ENCODE measurements around the gene CDH12. TPM values are rescaled to one million over a fixed set of nuclear protein-coding genes. Genes with fewer than 3 reads are reported as not detected.
A peak's percentile ranks its signal among the peaks of the same experiment; 100 is the strongest.

The CDH12 gene
- total RNA-seq, 1 donor from 2014 or later = not detected

- Mint-ChIP-seq H3K4me3 (ENCODE audit: unreplicated experiment) (no peak overlapping the region), H3K9me3 (ENCODE audit: unreplicated experiment) (no peaks in the 10 kb centered on the region), H3K36me3 (ENCODE audit: low read depth, unreplicated experiment) (no peaks in the 10 kb centered on the region), H3K27me3 (ENCODE audit: low read depth, unreplicated experiment) (no peaks in the 10 kb centered on the region), H3K4me1 (ENCODE audit: low read depth, unreplicated experiment) (no peaks in the 10 kb centered on the region), H3K27ac (ENCODE audit: unreplicated experiment) (no peak overlapping the region)
- H3K27ac ChIP-seq (ENCODE audit: low read depth, low read length) = no peak overlapping the region
- H3K4me1 ChIP-seq (ENCODE audit: insufficient read depth, low read length) = peaks cover 3% of the 10 kb centered on the region
- H3K9ac ChIP-seq (ENCODE audit: low read length) = no peak overlapping the region
- H3K9me3 ChIP-seq (ENCODE audit: insufficient read depth, low read depth, low read length) = no peaks in the 10 kb centered on the region
- no peaks in the 10 kb centered on the region for H3K36me3 ChIP-seq (ENCODE audit: insufficient read depth, low read length)
- no peak overlapping the region for H3K4me3 ChIP-seq (ENCODE audit: insufficient read depth, low read depth, low read length)
- no peak for TF ChIP-seq EZH2 (IDR thresholded peaks at IDR 0.05; ENCODE audit: insufficient read depth, low read length)
- no peak for TF ChIP-seq CTCF (IDR thresholded peaks at IDR 0.05; ENCODE audit: insufficient read depth, low read depth, low read length)
- DNase-seq (ENCODE audit: low read depth) (no peak), FAIRE-seq (no peak)
- H4K20me1 ChIP-seq (ENCODE audit: insufficient read depth, low read length) = no peaks in the 10 kb centered on the region
- no peaks in the 10 kb centered on the region for H3K79me2 ChIP-seq (ENCODE audit: insufficient read depth, low read length)
- H3K27me3 ChIP-seq (ENCODE audit: insufficient read depth, low read length) = no peaks in the 10 kb centered on the region
- H3K4me2 ChIP-seq (ENCODE audit: low read length) = no peak overlapping the region
- H2AFZ ChIP-seq (ENCODE audit: low read depth, low read length) = no peak overlapping the region
Observed at GRCh38 chr5:21802100-21802499, 1051.0 kb downstream of the CDH12 start.

GRCh38 chr5:21792748-21793147 lies 1060.4 kb downstream of the CDH12 start:
- FAIRE-seq (no peak), DNase-seq (ENCODE audit: low read depth) (no peak)
- Histone ChIP-seq H3K27ac (ENCODE audit: low read depth, low read length) (no peak overlapping the region), H3K9ac (ENCODE audit: low read length) (no peak overlapping the region), H3K4me1 (ENCODE audit: insufficient read depth, low read length) (no peaks in the 10 kb centered on the region), H3K9me3 (ENCODE audit: insufficient read depth, low read depth, low read length) (no peaks in the 10 kb centered on the region), H3K79me2 (ENCODE audit: insufficient read depth, low read length) (no peaks in the 10 kb centered on the region), H3K36me3 (ENCODE audit: insufficient read depth, low read length) (no peaks in the 10 kb centered on the region), H3K4me2 (ENCODE audit: low read length) (no peak overlapping the region), H3K27me3 (ENCODE audit: insufficient read depth, low read length) (no peaks in the 10 kb centered on the region), H4K20me1 (ENCODE audit: insufficient read depth, low read length) (no peaks in the 10 kb centered on the region), H3K4me3 (ENCODE audit: insufficient read depth, low read depth, low read length) (no peak overlapping the region), H2AFZ (ENCODE audit: low read depth, low read length) (peak overlapping the region; percentile 8)
- Mint-ChIP-seq H3K27ac (ENCODE audit: unreplicated experiment) (no peak overlapping the region), H3K4me3 (ENCODE audit: unreplicated experiment) (no peak overlapping the region), H3K4me1 (ENCODE audit: low read depth, unreplicated experiment) (no peaks in the 10 kb centered on the region), H3K27me3 (ENCODE audit: low read depth, unreplicated experiment) (no peaks in the 10 kb centered on the region), H3K9me3 (ENCODE audit: unreplicated experiment) (no peaks in the 10 kb centered on the region), H3K36me3 (ENCODE audit: low read depth, unreplicated experiment) (no peaks in the 10 kb centered on the region)
- TF ChIP-seq EZH2 (IDR thresholded peaks at IDR 0.05; ENCODE audit: insufficient read depth, low read length) (no peak), CTCF (IDR thresholded peaks at IDR 0.05; ENCODE audit: insufficient read depth, low read depth, low read length) (no peak)

GRCh38 chr5:21791304-21791703 lies 1061.8 kb downstream of the CDH12 start:
- no peak overlapping the region for H3K4me3 ChIP-seq (ENCODE audit: insufficient read depth, low read depth, low read length)
- no peaks in the 10 kb centered on the region for H3K9me3 ChIP-seq (ENCODE audit: insufficient read depth, low read depth, low read length)
- Mint-ChIP-seq H3K27me3 (ENCODE audit: low read depth, unreplicated experiment) (no peaks in the 10 kb centered on the region), H3K9me3 (ENCODE audit: unreplicated experiment) (no peaks in the 10 kb centered on the region), H3K4me1 (ENCODE audit: low read depth, unreplicated experiment) (no peaks in the 10 kb centered on the region), H3K36me3 (ENCODE audit: low read depth, unreplicated experiment) (no peaks in the 10 kb centered on the region), H3K27ac (ENCODE audit: unreplicated experiment) (no peak overlapping the region), H3K4me3 (ENCODE audit: unreplicated experiment) (no peak overlapping the region)
- H3K4me2 ChIP-seq (ENCODE audit: low read length) = no peak overlapping the region
- FAIRE-seq = no peak
- no peak overlapping the region for H2AFZ ChIP-seq (ENCODE audit: low read depth, low read length)
- TF ChIP-seq EZH2 (IDR thresholded peaks at IDR 0.05; ENCODE audit: insufficient read depth, low read length) (no peak), CTCF (IDR thresholded peaks at IDR 0.05; ENCODE audit: insufficient read depth, low read depth, low read length) (no peak)
- H3K36me3 ChIP-seq (ENCODE audit: insufficient read depth, low read length) = no peaks in the 10 kb centered on the region
- H4K20me1 ChIP-seq (ENCODE audit: insufficient read depth, low read length) = no peaks in the 10 kb centered on the region
- no peak overlapping the region for H3K9ac ChIP-seq (ENCODE audit: low read length)
- no peaks in the 10 kb centered on the region for H3K27me3 ChIP-seq (ENCODE audit: insufficient read depth, low read length)
- DNase-seq (ENCODE audit: low read depth) = peak; percentile 23
- no peaks in the 10 kb centered on the region for H3K4me1 ChIP-seq (ENCODE audit: insufficient read depth, low read length)
- no peak overlapping the region for H3K27ac ChIP-seq (ENCODE audit: low read depth, low read length)
- H3K79me2 ChIP-seq (ENCODE audit: insufficient read depth, low read length) = no peaks in the 10 kb centered on the region
